SKM-1 (cell line): ENCODE data around the gene METTL6.
"Not testable (repeated sequence)": the region's sequence is repeated elsewhere in the genome, so short reads cannot be mapped to it uniquely, and the experiment has no call there.

Source experiments
- DNase-seq: peaks from one replicate; lab custom pipeline; 2025; ENCODE audit not compliant: unreplicated experiment; lab: John Stamatoyannopoulos, UW

The METTL6 gene

GRCh38 chr3:15451216-15452113 is 24.1 kb upstream of the METTL6 start:
- DNase-seq = no peak

GRCh38 chr3:15450438-15451215 is 23.3 kb upstream of the METTL6 start:
- no peak for DNase-seq

GRCh38 chr3:15449489-15450224 is 22.3 kb upstream of the METTL6 start:
- DNase-seq = no peak

- DNase-seq = no peak
Observed at GRCh38 chr3:15443826-15444524, 16.6 kb upstream of the METTL6 start.

GRCh38 chr3:15440891-15441290 is 13.5 kb upstream of the METTL6 start:
- no peak for DNase-seq

- DNase-seq = no peak
Observed at GRCh38 chr3:15439476-15439875, 12.1 kb upstream of the METTL6 start.

- no peak for DNase-seq
Observed at GRCh38 chr3:15438983-15439382, 11.6 kb upstream of the METTL6 start.

GRCh38 chr3:15436246-15436645 is 8.9 kb upstream of the METTL6 start:
- DNase-seq = no peak

- no peak for DNase-seq
Observed at GRCh38 chr3:15434756-15435155, 7.4 kb upstream of the METTL6 start.

GRCh38 chr3:15433531-15433930 is 6.2 kb upstream of the METTL6 start:
- no peak for DNase-seq

GRCh38 chr3:15431256-15431837 is 4.0 kb upstream of the METTL6 start:
- DNase-seq = no peak

GRCh38 chr3:15430624-15431023 is 3.3 kb upstream of the METTL6 start:
- DNase-seq = no peak

GRCh38 chr3:15429080-15429479 is 1.7 kb upstream of the METTL6 start:
- no peak for DNase-seq

GRCh38 chr3:15428539-15428938 is 1.2 kb upstream of the METTL6 start:
- no peak for DNase-seq

- DNase-seq = no peak
Observed at GRCh38 chr3:15427981-15428380, 637 bp upstream of the METTL6 start.

GRCh38 chr3:15426579-15427118 is 695 bp downstream of the METTL6 start:
- no peak for DNase-seq

- DNase-seq = no peak
Observed at GRCh38 chr3:15420871-15421270, 6.5 kb downstream of the METTL6 start.

GRCh38 chr3:15410966-15411365 is 16.4 kb downstream of the METTL6 start:
- not testable (repeated sequence) for DNase-seq

GRCh38 chr3:15409774-15410173 is 17.6 kb downstream of the METTL6 start:
- no peak for DNase-seq

GRCh38 chr3:15409239-15409638 is 18.1 kb downstream of the METTL6 start:
- no peak for DNase-seq
